Hair follicular keratinocyte (primary cell): ENCODE data around the gene PAGE2B. TPM values are rescaled to one million over a fixed set of nuclear protein-coding genes. Genes with fewer than 3 reads are reported as not detected.

Source experiments
- total RNA-seq: library from RNA; depleted of rRNA; stranded (reverse); fragments of >200 nt; gene quantifications from 2 replicates; pipeline ENCODE4 v1.2.3, GENCODE V29; 2015

The PAGE2B gene
- not detected in 2 replicates for total RNA-seq

GRCh38 chrX:55074851-55075467 is at the start of gene PAGE2B:
PAGE2B (plus strand) TSS chrX:55075030; CDS start chrX:55076042, 1,012 bp downstream.

GRCh38 chrX:55030271-55031205 is 44.3 kb upstream of the PAGE2B start, which contains the start of gene ALAS2:
ALAS2 (minus strand) TSS chrX:55030977; CDS start chrX:55026000, 4,977 bp downstream.

GRCh38 chrX:55088795-55089489 is 14.1 kb downstream of the PAGE2B start, which contains the start of gene PAGE2:
PAGE2 (plus strand) TSS chrX:55089018; CDS start chrX:55090021, 1,003 bp downstream.

Other genes starting within 250 kb of the PAGE2B start
- 3.9 and 5.3 TPM in 2 replicates for gene TRO, start 154.2 kb upstream of the PAGE2B start, total RNA-seq
- gene PFKFB1, start 80.8 kb upstream of the PAGE2B start, total RNA-seq: 0.27 TPM in 1 of 2 replicates, not detected in the other
- gene APEX2, start 74.7 kb upstream of the PAGE2B start, total RNA-seq: 20.5 and 27.8 TPM in 2 replicates
- not detected in 2 replicates for gene ALAS2, start 44.1 kb upstream of the PAGE2B start, total RNA-seq
- gene PAGE2, start 14.0 kb downstream of the PAGE2B start, total RNA-seq: not detected in 2 replicates
- gene PAGE5, start 145.3 kb downstream of the PAGE2B start, total RNA-seq: not detected in 2 replicates
- gene PAGE3, start 189.9 kb downstream of the PAGE2B start, total RNA-seq: not detected in 2 replicates